Fibroblast of lung (primary cell): ENCODE measurements around the gene FOSL2. TPM values are rescaled to one million over a fixed set of nuclear protein-coding genes. Genes with fewer than 3 reads are reported as not detected.

ENCODE experiments used
- DNase-seq, 2 donors: peaks; one replicate each; pipeline versions ENCODE4 v3.0.0 to v3.0.0-alpha.2; 2010; ENCODE audit warnings: low read depth in 2 of 2
- H2AFZ ChIP-seq: 2 replicates; pipeline ENCODE4 v1.5.1; 2012; ENCODE audit warnings: low read length, control low read depth, inconsistent platforms
- H3K27ac ChIP-seq: 2 replicates; pipeline ENCODE4 v1.5.1; 2011; ENCODE audit warnings: low read length, control low read depth; ENCODE audit not compliant: insufficient read depth
- H3K27me3 ChIP-seq: 2 replicates; pipeline ENCODE4 v1.5.1; 2011; ENCODE audit warnings: mild to moderate bottlenecking, low read length; ENCODE audit not compliant: control insufficient read depth, insufficient read depth
- H3K36me3 ChIP-seq: 2 replicates; pipeline ENCODE4 v1.5.1; 2011; ENCODE audit warnings: low read length; ENCODE audit not compliant: control insufficient read depth, insufficient read depth
- H3K4me1 ChIP-seq: 2 replicates; pipeline ENCODE4 v1.5.1; 2011; ENCODE audit warnings: low read length; ENCODE audit not compliant: control insufficient read depth, insufficient read depth; ENCODE audit errors: extremely low read depth
- H3K4me2 ChIP-seq: 2 replicates; pipeline ENCODE4 v1.5.1; 2011; ENCODE audit warnings: low read length, control low read depth; ENCODE audit not compliant: insufficient read depth; ENCODE audit errors: extremely low read depth
- H3K4me3 ChIP-seq, 4 experiments: fragments of 200-600 bp in 1 of 4; sonication (generic) in 1 of 4; replicated peaks in 1 of 4; 2 replicates each; pipeline ENCODE4 v1.5.1; 2011 to 2016; ENCODE audit warnings: low read length in 4 of 4, low read depth in 3 of 4, mild to moderate bottlenecking in 3 of 4, control low read depth in 2 of 4, inconsistent platforms in 1 of 4, mixed read lengths in 1 of 4; ENCODE audit not compliant: insufficient read depth in 1 of 4; ENCODE audit errors: control extremely low read depth in 1 of 4
- H3K79me2 ChIP-seq: 2 replicates; pipeline ENCODE4 v1.5.1; 2012; ENCODE audit warnings: mild to moderate bottlenecking, low read length, inconsistent platforms; ENCODE audit not compliant: control insufficient read depth, insufficient read depth
- H3K9ac ChIP-seq: 2 replicates; pipeline ENCODE4 v1.5.1; 2011; ENCODE audit warnings: mild to moderate bottlenecking, low read length, control low read depth; ENCODE audit not compliant: insufficient read depth
- H3K9me3 ChIP-seq: 2 replicates; pipeline ENCODE4 v1.5.1; 2012; ENCODE audit warnings: low read depth, low read length; ENCODE audit not compliant: control insufficient read depth, insufficient read depth
- H4K20me1 ChIP-seq: 2 replicates; pipeline ENCODE4 v1.5.1; 2011; ENCODE audit warnings: low read length; ENCODE audit not compliant: control insufficient read depth, insufficient read depth; ENCODE audit errors: extremely low read depth
- EZH2 ChIP-seq: IDR thresholded peaks from 2 replicates; pipeline ENCODE4 v1.5.1; 2012; ENCODE audit warnings: low read length, control low read depth, mild to moderate bottlenecking; ENCODE audit errors: missing control alignments
- polyA plus RNA-seq, 2 donors: library from polyadenylated mRNA; depleted of rRNA in 1 of 2; stranded (reverse) in 1 of 2; unstranded in 1 of 2; fragments of >200 nt; gene quantifications; 2 replicates each; pipeline ENCODE4 v1.2.1, GENCODE V29; 2011 to 2012; ENCODE audit warnings: missing spikeins in 1 of 2
- total RNA-seq: library from RNA; depleted of rRNA; stranded (reverse); fragments of >200 nt; gene quantifications from 2 replicates; pipeline ENCODE4 v1.2.1, GENCODE V29; 2014
- TF ChIP-seq, protein P1 (sequence below), 2 donors: IDR thresholded peaks in 1 of 2; conservative IDR thresholded peaks in 1 of 2; 1 replicate in 1 of 2; 2 replicates in 1 of 2; pipeline ENCODE4 v1.5.1; 2011 to 2012; ENCODE audit warnings: low read length in 2 of 2, control low read depth in 1 of 2, inconsistent platforms in 1 of 2, low read depth in 1 of 2, mild to moderate bottlenecking in 1 of 2

FOSL2 gene
- total and polyA plus RNA-seq, 2 donors (not counting 1 experiment from before 2014, with no cell fraction given) = 58.9 to 83.6 TPM

DNA sequence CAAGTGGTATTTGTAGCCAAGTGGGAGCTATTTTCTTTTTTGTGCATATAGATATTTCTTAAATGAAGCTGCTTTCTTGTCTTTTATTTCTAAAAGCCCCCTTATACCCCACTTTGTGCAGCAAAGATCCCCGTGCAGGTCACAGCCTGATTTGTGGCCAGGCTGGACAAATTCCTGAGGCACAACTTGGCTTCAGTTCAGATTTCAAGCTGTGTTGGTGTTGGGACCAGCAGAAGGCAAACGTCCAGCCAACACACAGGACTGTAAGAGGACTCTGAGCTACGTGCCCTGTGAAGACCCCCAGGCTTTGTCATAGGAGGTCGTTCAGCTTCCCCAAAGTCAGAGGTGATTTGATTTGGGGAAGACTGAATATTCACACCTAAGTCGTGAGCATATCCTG, 21.9 kb downstream of the FOSL2 start:
- Histone ChIP-seq H3K9ac (no peak overlapping the region), H3K79me2 (peaks cover 37% of the 10 kb centered on the region), H3K27ac (no peak overlapping the region)

DNA sequence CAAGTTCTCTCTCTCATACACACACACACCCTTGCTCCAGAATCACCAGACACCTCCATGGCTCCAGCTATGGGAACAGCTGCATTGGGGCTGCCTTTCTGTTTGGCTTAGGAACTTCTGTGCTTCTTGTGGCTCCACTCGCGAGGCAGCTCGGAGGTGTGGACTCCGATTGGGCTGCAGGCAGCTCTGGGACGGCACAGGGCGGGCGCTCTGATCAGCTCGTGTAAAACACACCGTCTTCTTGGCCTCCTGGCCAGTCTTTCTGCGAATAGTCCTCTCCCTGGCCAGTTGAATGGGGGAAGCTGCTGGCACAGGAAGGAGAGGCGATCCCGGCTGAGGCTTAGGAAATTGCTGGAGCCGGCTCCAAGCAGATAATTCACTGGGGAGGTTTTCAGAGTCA, 22.4 kb downstream of the FOSL2 start:
- H3K9me3 ChIP-seq = no peaks in the 10 kb centered on the region
- no peak overlapping the region for H2AFZ ChIP-seq
- no peak overlapping the region for H3K4me2 ChIP-seq
- peaks cover 48% of the 10 kb centered on the region for H3K36me3 ChIP-seq
- DNase-seq = no peak
- TF ChIP-seq, protein P1, sequence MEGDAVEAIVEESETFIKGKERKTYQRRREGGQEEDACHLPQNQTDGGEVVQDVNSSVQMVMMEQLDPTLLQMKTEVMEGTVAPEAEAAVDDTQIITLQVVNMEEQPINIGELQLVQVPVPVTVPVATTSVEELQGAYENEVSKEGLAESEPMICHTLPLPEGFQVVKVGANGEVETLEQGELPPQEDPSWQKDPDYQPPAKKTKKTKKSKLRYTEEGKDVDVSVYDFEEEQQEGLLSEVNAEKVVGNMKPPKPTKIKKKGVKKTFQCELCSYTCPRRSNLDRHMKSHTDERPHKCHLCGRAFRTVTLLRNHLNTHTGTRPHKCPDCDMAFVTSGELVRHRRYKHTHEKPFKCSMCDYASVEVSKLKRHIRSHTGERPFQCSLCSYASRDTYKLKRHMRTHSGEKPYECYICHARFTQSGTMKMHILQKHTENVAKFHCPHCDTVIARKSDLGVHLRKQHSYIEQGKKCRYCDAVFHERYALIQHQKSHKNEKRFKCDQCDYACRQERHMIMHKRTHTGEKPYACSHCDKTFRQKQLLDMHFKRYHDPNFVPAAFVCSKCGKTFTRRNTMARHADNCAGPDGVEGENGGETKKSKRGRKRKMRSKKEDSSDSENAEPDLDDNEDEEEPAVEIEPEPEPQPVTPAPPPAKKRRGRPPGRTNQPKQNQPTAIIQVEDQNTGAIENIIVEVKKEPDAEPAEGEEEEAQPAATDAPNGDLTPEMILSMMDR (conservative IDR thresholded peaks at IDR 0.05 in 1 of 2, IDR thresholded peaks at IDR 0.05 in 1 of 2; ENCODE audit: low read depth in 1 of 2, low read length in 2 of 2) = no peak
- no peak for TF ChIP-seq EZH2
- no peaks in the 10 kb centered on the region for H3K27me3 ChIP-seq
- no peak overlapping the region for H3K4me3 ChIP-seq
- H3K79me2 ChIP-seq = peaks cover 35% of the 10 kb centered on the region
- H3K27ac ChIP-seq = no peak overlapping the region
- peaks cover 3% of the 10 kb centered on the region for H3K4me1 ChIP-seq
- no peak overlapping the region for H3K9ac ChIP-seq
- no peaks in the 10 kb centered on the region for H4K20me1 ChIP-seq

More for the DNA sequence above, 21.9 kb downstream of the FOSL2 start:
- TF ChIP-seq, protein P1 (conservative IDR thresholded peaks at IDR 0.05 in 1 of 2, IDR thresholded peaks at IDR 0.05 in 1 of 2; ENCODE audit: low read depth in 1 of 2, low read length in 2 of 2) = no peak
- TF ChIP-seq EZH2 = no peak
- Histone ChIP-seq H3K4me3 (no peak overlapping the region), H3K27me3 (no peaks in the 10 kb centered on the region), H3K4me1 (peaks cover 3% of the 10 kb centered on the region), H3K36me3 (peaks cover 50% of the 10 kb centered on the region), H4K20me1 (no peaks in the 10 kb centered on the region), H2AFZ (no peak overlapping the region), H3K9me3 (no peaks in the 10 kb centered on the region), H3K4me2 (no peak overlapping the region)
- DNase-seq = no peak

DNA sequence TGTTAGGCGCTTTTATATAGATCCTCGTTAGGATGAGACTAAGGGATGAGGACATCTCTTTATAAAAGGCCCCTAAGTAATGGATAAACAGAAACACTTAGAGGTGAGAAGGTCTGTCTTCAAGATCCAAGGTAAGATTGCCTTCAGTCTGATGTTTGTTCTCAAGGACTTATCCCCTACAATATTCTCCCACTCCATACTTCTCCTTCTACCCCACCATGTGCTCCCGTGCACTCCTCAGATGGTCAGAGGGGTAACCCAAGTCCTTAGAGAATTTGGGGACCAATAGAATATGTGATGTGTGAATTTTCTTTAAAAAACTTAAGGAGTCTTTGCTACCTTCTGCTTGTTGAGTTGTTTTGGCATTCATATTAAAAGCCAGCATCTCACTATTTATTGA, 23.1 kb downstream of the FOSL2 start:
- H3K36me3 ChIP-seq = peaks cover 43% of the 10 kb centered on the region
- H3K4me1 ChIP-seq = peaks cover 3% of the 10 kb centered on the region
- no peak overlapping the region for H2AFZ ChIP-seq
- H3K79me2 ChIP-seq = peaks cover 33% of the 10 kb centered on the region
- H4K20me1 ChIP-seq = no peaks in the 10 kb centered on the region
- TF ChIP-seq EZH2 = no peak
- TF ChIP-seq, protein P1 (conservative IDR thresholded peaks at IDR 0.05 in 1 of 2, IDR thresholded peaks at IDR 0.05 in 1 of 2; ENCODE audit: low read depth in 1 of 2, low read length in 2 of 2) = no peak
- H3K27me3 ChIP-seq = no peaks in the 10 kb centered on the region
- no peak overlapping the region for H3K9ac ChIP-seq
- H3K4me2 ChIP-seq = no peak overlapping the region
- H3K27ac ChIP-seq = no peak overlapping the region
- no peak overlapping the region for H3K4me3 ChIP-seq
- DNase-seq = no peak
- H3K9me3 ChIP-seq = no peaks in the 10 kb centered on the region
